SH-SY5Y (cell line): ENCODE data around the gene SAMD11.

Source experiments
- GATA2 ChIP-seq: IDR thresholded peaks from 2 replicates; pipeline ENCODE4 v1.6.1; 2011; ENCODE audit warnings: mild to moderate bottlenecking, low read depth, low read length
- GATA3 ChIP-seq: IDR thresholded peaks from 2 replicates; pipeline ENCODE4 v1.6.1; 2011; ENCODE audit warnings: low read depth, mild to moderate bottlenecking, low read length, moderate library complexity

DNA sequence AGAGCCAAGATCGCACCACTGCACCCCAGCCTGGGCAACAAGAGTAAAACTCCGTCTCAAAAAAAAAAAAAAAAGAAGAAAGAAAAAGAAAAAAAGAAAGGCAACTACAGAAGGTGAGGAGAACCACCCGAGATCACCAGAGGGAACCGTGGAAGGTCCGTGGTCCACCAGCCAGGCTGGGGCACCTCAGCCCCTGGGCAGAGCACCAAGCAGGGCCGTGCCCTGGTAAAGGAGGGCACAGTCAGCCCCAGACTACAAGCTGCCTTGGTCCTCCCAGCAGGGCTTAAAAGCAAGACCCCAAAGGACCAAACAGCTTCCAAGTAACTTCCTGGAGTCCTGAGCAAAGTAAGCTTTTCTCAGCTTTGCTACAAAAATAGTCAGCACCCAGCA, 8.8 kb upstream of the SAMD11 start:
- TF ChIP-seq GATA2 (no peak), GATA3 (no peak)
